HL-60 (cell line): ENCODE measurements around the gene EFL1.

Experiments used
- GABPA ChIP-seq: IDR thresholded peaks from 2 replicates; pipeline ENCODE4 v1.6.1; 2012; ENCODE audit warnings: low read depth
- POLR2AphosphoS5 ChIP-seq: IDR thresholded peaks from 2 replicates; pipeline ENCODE4 v1.6.1; 2012; ENCODE audit warnings: low read depth
- SPI1 ChIP-seq: IDR thresholded peaks from 2 replicates; pipeline ENCODE4 v1.6.1; 2012; ENCODE audit warnings: low read depth, mild to moderate bottlenecking, borderline replicate concordance
- TF ChIP-seq, protein P1 (sequence below): IDR thresholded peaks from one replicate; pipeline ENCODE4 v1.5.1; 2011; ENCODE audit warnings: low read length, control low read depth, inconsistent platforms; ENCODE audit not compliant: insufficient read depth
- TF ChIP-seq, protein P2 (sequence below): IDR thresholded peaks from 2 replicates; pipeline ENCODE4 v1.6.1; 2012; ENCODE audit warnings: low read depth; ENCODE audit not compliant: insufficient replicate concordance

GRCh38 chr15:82117296-82117695 lies 145.2 kb downstream of the EFL1 start:
- TF ChIP-seq, protein P1, sequence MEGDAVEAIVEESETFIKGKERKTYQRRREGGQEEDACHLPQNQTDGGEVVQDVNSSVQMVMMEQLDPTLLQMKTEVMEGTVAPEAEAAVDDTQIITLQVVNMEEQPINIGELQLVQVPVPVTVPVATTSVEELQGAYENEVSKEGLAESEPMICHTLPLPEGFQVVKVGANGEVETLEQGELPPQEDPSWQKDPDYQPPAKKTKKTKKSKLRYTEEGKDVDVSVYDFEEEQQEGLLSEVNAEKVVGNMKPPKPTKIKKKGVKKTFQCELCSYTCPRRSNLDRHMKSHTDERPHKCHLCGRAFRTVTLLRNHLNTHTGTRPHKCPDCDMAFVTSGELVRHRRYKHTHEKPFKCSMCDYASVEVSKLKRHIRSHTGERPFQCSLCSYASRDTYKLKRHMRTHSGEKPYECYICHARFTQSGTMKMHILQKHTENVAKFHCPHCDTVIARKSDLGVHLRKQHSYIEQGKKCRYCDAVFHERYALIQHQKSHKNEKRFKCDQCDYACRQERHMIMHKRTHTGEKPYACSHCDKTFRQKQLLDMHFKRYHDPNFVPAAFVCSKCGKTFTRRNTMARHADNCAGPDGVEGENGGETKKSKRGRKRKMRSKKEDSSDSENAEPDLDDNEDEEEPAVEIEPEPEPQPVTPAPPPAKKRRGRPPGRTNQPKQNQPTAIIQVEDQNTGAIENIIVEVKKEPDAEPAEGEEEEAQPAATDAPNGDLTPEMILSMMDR, result no peak
- TF ChIP-seq, protein P2, sequence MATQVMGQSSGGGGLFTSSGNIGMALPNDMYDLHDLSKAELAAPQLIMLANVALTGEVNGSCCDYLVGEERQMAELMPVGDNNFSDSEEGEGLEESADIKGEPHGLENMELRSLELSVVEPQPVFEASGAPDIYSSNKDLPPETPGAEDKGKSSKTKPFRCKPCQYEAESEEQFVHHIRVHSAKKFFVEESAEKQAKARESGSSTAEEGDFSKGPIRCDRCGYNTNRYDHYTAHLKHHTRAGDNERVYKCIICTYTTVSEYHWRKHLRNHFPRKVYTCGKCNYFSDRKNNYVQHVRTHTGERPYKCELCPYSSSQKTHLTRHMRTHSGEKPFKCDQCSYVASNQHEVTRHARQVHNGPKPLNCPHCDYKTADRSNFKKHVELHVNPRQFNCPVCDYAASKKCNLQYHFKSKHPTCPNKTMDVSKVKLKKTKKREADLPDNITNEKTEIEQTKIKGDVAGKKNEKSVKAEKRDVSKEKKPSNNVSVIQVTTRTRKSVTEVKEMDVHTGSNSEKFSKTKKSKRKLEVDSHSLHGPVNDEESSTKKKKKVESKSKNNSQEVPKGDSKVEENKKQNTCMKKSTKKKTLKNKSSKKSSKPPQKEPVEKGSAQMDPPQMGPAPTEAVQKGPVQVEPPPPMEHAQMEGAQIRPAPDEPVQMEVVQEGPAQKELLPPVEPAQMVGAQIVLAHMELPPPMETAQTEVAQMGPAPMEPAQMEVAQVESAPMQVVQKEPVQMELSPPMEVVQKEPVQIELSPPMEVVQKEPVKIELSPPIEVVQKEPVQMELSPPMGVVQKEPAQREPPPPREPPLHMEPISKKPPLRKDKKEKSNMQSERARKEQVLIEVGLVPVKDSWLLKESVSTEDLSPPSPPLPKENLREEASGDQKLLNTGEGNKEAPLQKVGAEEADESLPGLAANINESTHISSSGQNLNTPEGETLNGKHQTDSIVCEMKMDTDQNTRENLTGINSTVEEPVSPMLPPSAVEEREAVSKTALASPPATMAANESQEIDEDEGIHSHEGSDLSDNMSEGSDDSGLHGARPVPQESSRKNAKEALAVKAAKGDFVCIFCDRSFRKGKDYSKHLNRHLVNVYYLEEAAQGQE, result no peak
- no peak for TF ChIP-seq POLR2AphosphoS5
- no peak for TF ChIP-seq GABPA
- no peak for TF ChIP-seq SPI1
